Nephron progenitor cell (in vitro differentiated cells): ENCODE results near the gene KIRREL3.

Experiments
- DNase-seq: peaks from one replicate; pipeline ENCODE4 v3.0.0; 2021
- H3K27ac Mint-ChIP-seq: 2 replicates; pipeline ENCODE4 v1.8.0; 2021; ENCODE audit warnings: mild to moderate bottlenecking, moderate library complexity, mixed read lengths
- H3K27me3 Mint-ChIP-seq: 2 replicates; pipeline ENCODE4 v1.8.0; 2021; ENCODE audit warnings: mild to moderate bottlenecking, low read depth, mixed read lengths; ENCODE audit not compliant: poor library complexity
- H3K36me3 Mint-ChIP-seq: 2 replicates; pipeline ENCODE4 v1.8.0; 2021; ENCODE audit warnings: low read depth, mixed read lengths
- H3K4me1 Mint-ChIP-seq: 2 replicates; pipeline ENCODE4 v1.8.0; 2021; ENCODE audit warnings: mixed read lengths
- H3K4me3 Mint-ChIP-seq: 2 replicates; pipeline ENCODE4 v1.8.0; 2021; ENCODE audit warnings: mild to moderate bottlenecking, moderate library complexity, mixed read lengths
- H3K9me3 Mint-ChIP-seq: 2 replicates; pipeline ENCODE4 v1.8.0; 2021; ENCODE audit warnings: mild to moderate bottlenecking, moderate library complexity, mixed read lengths
- TF ChIP-seq, protein P1 (sequence below): fragments of 200-600 bp; sonication (generic); IDR thresholded peaks from 2 replicates; pipeline ENCODE4 v1.5.0; 2021; ENCODE audit warnings: antibody characterized with exemption

The KIRREL3 gene

DNA sequence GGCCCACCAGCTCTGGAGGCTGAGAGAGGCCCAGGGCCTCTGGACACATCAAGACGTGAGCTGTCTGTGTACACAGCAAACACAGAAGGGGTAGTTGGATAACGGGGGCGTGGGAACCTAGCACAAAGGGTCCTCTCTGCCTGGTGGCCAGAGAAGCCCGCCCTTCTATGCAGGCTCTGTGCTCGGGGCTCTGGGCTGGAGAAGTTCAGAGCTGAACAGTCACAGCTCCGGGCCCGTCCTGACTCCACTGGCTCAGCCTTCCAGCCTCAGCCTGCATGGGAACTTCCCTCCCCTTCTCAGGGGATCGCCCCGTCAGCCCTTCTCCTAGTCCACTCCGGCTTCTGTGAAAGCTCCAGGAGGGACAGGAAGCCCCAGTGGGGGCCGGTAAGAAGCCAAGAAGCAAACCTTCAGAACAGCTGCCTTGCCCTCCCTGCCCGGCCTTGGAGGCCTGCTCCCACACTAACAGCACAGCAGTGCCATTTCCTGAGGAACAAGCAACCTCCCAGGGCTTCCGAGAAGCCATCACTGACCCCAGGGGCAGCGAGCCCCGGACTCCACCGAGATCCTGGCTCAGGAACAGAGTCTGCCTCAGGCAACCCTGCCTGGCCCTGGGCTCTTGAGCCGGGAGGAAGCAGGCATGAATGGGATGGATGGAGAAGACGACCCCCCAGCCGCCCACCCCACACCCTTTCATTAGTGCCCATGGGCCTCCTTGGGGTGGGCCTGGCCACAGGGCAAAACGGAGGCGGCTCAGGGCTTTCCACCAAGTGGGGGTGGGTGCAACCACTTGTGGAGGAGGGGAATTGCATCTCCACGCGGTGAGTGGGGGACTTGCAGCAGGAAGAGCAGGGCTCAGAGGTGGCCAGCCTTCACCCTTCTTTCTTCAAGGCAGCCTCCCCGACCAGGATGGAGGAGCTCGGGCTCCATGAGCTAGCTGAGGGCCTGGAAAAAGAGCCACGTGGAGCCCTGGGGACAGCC lies 525.3 kb downstream of the KIRREL3 start:
- no peak for DNase-seq
- Mint-ChIP-seq H3K4me3 (no peak overlapping the region), H3K36me3 (no peaks in the 10 kb centered on the region), H3K4me1 (peaks cover 54% of the 10 kb centered on the region), H3K27ac (peak overlapping the region; percentile 19), H3K9me3 (no peaks in the 10 kb centered on the region), H3K27me3 (peaks cover 17% of the 10 kb centered on the region)
- TF ChIP-seq, protein P1, sequence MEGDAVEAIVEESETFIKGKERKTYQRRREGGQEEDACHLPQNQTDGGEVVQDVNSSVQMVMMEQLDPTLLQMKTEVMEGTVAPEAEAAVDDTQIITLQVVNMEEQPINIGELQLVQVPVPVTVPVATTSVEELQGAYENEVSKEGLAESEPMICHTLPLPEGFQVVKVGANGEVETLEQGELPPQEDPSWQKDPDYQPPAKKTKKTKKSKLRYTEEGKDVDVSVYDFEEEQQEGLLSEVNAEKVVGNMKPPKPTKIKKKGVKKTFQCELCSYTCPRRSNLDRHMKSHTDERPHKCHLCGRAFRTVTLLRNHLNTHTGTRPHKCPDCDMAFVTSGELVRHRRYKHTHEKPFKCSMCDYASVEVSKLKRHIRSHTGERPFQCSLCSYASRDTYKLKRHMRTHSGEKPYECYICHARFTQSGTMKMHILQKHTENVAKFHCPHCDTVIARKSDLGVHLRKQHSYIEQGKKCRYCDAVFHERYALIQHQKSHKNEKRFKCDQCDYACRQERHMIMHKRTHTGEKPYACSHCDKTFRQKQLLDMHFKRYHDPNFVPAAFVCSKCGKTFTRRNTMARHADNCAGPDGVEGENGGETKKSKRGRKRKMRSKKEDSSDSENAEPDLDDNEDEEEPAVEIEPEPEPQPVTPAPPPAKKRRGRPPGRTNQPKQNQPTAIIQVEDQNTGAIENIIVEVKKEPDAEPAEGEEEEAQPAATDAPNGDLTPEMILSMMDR, result no peak

DNA sequence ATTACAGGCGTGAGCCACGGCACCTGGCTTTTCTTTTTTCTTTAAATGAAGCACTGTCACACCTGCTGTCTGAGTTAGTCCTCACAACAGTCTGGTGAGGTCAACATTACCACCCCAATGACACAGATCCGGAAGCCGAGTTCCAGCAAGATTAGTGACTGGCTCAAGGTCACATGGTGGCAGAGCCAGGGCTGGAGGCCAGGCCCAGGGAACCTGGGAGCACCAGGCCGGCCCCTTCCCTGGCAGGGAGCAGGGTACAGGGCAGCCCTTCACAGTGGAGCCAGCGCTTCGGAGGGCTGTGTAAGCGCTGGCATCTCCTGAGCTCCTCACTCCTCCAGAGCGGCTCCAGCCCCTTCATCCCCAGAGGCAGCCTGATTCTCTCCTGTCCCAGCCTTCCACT lies 526.4 kb downstream of the KIRREL3 start:
- Mint-ChIP-seq H3K4me1 (peaks cover 45% of the 10 kb centered on the region), H3K9me3 (no peaks in the 10 kb centered on the region), H3K4me3 (no peak overlapping the region), H3K27ac (no peak overlapping the region), H3K36me3 (no peaks in the 10 kb centered on the region), H3K27me3 (peaks cover 9% of the 10 kb centered on the region)
- DNase-seq, result no peak
- TF ChIP-seq, protein P1, result no peak

DNA sequence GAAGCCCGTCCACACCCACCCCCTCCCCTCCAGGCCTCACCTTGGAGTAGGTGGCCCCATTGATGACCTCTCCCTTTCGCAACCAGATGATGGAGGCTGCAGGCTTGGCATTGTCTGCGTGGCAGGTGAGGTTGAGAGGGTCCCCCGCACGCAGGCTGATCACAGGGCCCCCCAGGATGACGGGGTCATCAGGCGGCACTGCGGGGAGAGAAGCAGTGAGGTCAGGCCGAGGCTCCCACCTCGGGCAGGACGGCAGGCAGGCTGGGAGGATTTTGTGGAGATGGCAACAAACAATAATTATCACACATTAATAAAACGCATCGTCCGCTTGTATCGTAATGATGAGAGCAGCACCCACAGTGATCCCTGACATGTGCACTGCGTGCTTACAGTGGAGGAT lies 527.3 kb downstream of the KIRREL3 start:
- H3K4me3 Mint-ChIP-seq, result no peak overlapping the region
- H3K27ac Mint-ChIP-seq, result no peak overlapping the region
- TF ChIP-seq, protein P1, result no peak
- H3K4me1 Mint-ChIP-seq, result peaks cover 37% of the 10 kb centered on the region
- H3K36me3 Mint-ChIP-seq, result no peaks in the 10 kb centered on the region
- peaks cover 9% of the 10 kb centered on the region for H3K27me3 Mint-ChIP-seq
- H3K9me3 Mint-ChIP-seq, result no peaks in the 10 kb centered on the region
- no peak for DNase-seq

DNA sequence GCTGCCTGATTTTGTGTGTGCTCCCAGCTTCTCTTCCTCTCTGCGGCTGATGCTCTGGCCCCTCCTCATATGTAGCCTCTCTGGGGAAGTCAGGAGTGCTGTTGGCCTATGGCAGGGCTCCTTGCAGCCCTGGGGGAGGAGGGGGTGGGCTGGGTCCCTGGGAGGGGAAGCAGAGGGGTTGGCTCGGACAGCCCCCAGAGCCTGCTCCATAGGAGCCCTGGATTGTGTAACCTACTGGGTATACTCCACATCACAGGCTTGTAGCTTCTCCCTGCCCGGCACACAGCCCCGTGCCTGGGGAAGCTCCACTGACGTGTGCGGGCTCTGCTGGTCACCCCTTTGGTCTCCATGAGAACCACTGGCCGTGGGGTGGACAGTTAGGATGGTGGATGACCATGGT lies 531.3 kb downstream of the KIRREL3 start:
- TF ChIP-seq, protein P1, result no peak
- no peaks in the 10 kb centered on the region for H3K36me3 Mint-ChIP-seq
- H3K27me3 Mint-ChIP-seq, result peaks cover 14% of the 10 kb centered on the region
- no peak for DNase-seq
- H3K9me3 Mint-ChIP-seq, result no peaks in the 10 kb centered on the region
- no peak overlapping the region for H3K4me3 Mint-ChIP-seq
- H3K4me1 Mint-ChIP-seq, result peaks cover 16% of the 10 kb centered on the region
- no peak overlapping the region for H3K27ac Mint-ChIP-seq

DNA sequence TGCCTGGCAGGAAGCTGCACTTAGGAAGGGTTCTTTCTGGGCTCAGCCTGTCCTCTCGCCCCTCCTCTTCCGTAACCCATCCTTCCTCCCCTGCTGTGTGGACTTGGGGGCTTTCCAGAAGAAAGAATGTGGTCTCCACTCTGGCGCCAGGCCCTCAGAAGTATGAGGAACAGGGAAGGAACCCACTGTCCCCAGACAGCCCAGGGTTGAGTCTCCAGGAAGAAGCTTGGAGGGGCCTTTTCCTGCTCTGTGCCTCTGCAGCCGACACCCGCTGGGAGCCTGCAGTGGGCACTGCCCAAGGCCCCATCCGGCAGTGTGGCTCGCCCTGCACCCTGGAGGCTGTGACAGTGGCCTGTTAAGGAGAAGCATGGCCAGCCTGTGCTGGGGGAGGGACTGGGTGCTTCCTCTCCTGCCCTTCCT lies 532.5 kb downstream of the KIRREL3 start:
- Mint-ChIP-seq H3K9me3 (peaks cover 3% of the 10 kb centered on the region), H3K4me1 (peaks cover 16% of the 10 kb centered on the region), H3K4me3 (no peak overlapping the region)

More for the DNA sequence above, 532.5 kb downstream of the KIRREL3 start:
- TF ChIP-seq, protein P1, result no peak
- Mint-ChIP-seq H3K27ac (no peak overlapping the region), H3K36me3 (no peaks in the 10 kb centered on the region), H3K27me3 (peaks cover 7% of the 10 kb centered on the region)
- DNase-seq, result no peak
